GM12874 (cell line): ENCODE results near the gene STIM1.

ENCODE experiments used
- CTCF ChIP-seq: IDR thresholded peaks from 2 replicates; pipeline ENCODE4 v1.5.1; 2011; ENCODE audit warnings: low read depth, mild to moderate bottlenecking, control low read depth, low read length, moderate library complexity; ENCODE audit not compliant: insufficient read depth

STIM1 gene

GRCh38 chr11:3860375-3860774 is 4.9 kb downstream of the STIM1 start:
- TF ChIP-seq CTCF: no peak

DNA sequence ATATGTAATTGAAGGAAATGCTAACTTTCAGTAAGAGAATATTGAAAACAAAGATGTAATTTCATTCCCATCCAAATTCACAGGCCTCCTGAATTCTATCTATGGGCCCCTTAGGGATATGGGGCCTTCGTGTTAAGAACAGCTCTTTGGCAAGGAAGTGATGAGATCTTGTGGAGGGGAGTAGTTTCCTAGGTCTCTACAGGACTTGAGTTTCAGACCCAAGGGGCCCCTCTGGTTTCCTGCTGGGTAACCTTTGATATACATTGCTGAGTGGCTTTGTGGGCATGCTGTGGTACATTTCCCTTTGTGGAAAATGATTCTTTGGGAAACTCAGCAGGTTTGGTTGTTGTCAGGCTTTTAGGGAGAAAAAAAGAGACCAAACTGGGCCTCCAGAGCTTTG is 6.2 kb downstream of the STIM1 start:
- no peak for TF ChIP-seq CTCF

- no peak for TF ChIP-seq CTCF
Measured at GRCh38 chr11:3865388-3866193, 10.1 kb downstream of the STIM1 start.

- 0 out of 2 replicates have a peak, but pooled peaks have one; percentile 16 for TF ChIP-seq CTCF
Measured at GRCh38 chr11:3866206-3866605, 10.7 kb downstream of the STIM1 start.

GRCh38 chr11:3866836-3867208 is 11.4 kb downstream of the STIM1 start:
- TF ChIP-seq CTCF: no peak

GRCh38 chr11:3867209-3868091 is 12.0 kb downstream of the STIM1 start:
- TF ChIP-seq CTCF: no peak

GRCh38 chr11:3873712-3874349 is 18.4 kb downstream of the STIM1 start:
- no peak for TF ChIP-seq CTCF
